ENCODE results near the gene NDP.

DNA sequence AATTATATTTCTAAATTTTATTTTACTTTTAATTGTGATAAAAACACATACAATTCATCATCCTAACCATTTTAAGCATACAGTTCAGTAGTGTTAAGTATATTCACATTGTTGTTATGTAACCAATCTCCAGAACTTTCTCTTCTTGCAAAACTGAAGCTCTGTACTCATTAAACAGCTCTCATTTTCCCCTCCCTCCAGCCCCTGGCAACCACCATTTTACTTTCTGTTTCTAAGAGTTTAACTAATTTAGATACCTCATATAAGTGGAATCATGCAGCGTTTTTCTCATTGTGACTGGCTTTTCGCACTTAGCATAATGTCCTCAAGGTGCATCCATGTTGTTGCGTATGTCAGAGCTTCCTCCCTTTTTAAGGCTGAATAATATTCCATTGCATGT, 46.7 kb upstream of the NDP start:
- TF ChIP-seq, protein P1, sequence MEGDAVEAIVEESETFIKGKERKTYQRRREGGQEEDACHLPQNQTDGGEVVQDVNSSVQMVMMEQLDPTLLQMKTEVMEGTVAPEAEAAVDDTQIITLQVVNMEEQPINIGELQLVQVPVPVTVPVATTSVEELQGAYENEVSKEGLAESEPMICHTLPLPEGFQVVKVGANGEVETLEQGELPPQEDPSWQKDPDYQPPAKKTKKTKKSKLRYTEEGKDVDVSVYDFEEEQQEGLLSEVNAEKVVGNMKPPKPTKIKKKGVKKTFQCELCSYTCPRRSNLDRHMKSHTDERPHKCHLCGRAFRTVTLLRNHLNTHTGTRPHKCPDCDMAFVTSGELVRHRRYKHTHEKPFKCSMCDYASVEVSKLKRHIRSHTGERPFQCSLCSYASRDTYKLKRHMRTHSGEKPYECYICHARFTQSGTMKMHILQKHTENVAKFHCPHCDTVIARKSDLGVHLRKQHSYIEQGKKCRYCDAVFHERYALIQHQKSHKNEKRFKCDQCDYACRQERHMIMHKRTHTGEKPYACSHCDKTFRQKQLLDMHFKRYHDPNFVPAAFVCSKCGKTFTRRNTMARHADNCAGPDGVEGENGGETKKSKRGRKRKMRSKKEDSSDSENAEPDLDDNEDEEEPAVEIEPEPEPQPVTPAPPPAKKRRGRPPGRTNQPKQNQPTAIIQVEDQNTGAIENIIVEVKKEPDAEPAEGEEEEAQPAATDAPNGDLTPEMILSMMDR (IDR thresholded peaks at IDR 0.05): no peak
- no peak for TF ChIP-seq POLR2AphosphoS5 (IDR thresholded peaks at IDR 0.05)
- TF ChIP-seq POLR2A (IDR thresholded peaks at IDR 0.05): no peak
- no peak for TF ChIP-seq EP300 (IDR thresholded peaks at IDR 0.05; ENCODE audit: low read depth)
